Activated gamma-delta T cell (primary cell): ENCODE results near the gene AAMP.

Source experiments
- DNase-seq: peaks from one replicate; lab custom pipeline; 2025; lab: John Stamatoyannopoulos, UW

The AAMP gene

DNA sequence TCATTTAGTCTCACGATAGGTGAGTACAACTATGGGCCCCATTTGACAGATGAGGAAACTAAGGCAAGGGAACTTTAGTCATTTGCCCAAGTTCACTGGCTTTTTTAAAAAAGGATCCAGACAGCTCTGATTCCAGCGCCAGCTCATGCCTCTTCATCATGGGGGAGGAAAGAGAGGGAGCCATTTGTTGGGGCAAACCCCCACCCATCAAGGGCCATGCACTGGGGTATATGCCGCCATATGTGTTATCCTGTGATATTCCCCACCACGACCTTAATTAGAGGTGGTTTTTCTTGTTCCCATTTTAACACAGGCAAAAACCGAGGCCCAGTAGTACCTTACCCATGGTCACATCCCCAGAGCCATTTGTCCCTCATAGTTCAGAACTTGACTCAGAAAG lies 9.8 kb downstream of the AAMP start:
- no peak for DNase-seq

DNA sequence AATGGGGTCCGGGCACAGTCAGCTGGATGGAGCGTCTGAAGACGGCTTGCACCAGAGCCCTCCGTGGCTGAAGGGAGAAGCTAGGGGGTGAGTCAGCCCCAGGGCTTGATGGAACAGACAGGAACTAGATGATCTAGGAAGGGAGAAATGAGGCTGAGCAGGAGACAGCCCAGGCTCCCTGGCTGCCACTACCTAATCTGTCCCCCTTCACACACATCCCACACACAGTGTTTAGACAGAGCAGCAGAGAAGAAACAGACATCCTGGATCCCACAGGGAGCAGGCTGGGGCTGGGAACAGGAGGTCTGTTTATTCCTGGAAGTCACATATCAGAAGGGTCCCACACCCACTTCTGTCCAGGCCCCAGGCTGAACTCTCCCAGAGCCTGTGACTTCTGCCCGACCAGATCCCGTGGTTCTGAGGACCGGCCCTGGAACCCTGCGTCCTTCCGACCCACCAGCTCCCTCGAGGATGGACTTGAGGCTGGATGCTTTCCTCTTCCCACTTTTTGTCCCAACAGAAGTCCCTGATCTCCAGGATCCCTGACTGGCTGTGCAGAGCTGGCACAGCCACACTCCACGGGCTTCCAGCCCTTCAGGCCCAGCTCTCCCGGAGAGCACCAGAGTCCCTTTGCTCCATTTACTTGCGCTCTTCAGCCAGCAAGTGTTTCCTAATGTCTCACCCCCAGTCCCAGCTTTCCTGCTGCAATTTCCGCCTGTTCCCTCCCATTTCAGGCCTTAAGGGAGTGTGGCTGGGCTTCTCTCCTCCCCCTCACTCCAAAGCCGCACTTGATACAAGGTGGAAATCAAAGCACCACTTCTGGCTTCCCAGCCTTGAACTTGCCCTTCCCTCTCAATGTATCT lies 10.6 kb downstream of the AAMP start:
- no peak for DNase-seq

DNA sequence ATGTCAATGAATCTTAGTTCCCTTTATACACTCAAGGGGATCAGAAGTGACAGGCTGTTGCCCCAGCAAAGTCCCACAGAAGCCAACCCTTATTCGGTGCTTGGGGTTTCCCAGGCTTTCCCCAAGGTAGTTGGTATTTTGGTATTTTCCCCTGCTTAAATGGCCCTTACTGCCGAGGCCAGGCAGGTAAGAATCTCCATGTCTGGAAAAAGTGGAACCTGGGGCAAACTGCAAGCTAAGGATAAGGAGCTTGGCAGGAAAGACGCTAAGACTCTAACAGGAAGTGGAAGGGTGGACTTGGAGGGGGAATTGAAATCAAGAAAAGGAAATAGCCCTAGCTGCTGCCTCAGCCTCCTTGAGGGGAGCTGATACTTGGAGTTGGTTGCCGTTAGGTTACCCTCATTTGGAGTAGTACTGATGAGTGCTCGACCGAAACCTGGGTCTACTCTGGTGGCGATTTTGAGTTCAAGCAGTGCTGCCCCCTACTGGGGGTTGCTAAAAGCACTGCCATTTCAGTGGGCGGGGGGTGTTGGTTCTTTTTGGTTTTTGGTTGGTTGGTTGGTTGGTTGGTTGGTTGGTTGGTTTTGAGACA lies 12.5 kb downstream of the AAMP start:
- DNase-seq = no peak

DNA sequence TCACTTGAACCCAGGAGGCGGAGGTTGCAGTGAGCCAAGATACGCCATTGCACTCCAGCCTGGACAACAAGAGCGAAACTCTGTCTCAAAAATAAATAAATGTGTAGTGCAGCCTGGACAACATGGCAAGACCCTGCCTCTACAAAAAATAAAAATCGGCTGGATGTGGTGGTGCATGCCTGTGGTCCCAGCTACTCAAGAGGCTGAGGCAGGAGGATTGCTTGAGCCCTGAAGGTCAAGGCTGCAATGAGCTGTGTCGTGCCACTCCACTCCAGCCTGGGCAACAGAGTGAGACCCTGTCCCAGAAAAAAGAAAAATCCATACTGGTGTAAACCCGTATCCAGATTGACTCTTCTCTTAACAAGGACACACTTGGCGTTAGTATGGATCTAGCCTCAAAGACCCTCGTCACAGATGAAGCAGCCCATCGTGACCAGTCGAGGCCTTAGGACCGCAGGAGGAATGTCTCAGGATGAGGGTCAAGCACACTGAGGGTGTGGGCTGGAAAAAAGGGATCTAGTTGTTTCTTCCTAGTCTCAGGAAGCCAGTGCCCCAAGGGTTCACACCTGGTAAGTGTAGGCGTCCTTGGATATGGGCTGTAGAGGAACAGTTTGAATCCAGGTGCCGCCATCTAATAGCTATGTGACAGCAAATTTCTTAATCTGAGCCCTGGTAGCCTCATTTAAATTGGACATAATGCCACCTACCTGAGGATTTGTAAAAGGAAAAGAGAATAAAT lies 13.2 kb downstream of the AAMP start:
- DNase-seq = no peak

DNA sequence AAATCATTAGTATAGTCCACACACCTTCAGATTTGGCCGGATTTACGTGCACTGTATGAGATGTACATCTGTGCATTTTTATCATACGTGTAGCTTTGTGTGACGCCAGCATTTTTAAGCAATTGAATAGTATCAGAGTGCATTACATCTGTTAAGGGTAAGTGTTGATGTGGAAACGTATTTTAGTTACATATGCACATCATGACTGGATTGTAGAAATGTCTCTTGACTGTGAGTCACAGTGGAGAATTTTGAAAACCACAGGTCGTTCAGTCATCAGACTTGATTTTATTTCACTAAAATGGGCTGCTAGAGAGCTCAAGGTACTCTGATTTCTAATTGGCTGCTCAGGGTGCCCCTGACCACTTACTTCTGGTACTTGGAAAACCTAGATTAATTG lies 14.5 kb downstream of the AAMP start:
- DNase-seq = no peak

DNA sequence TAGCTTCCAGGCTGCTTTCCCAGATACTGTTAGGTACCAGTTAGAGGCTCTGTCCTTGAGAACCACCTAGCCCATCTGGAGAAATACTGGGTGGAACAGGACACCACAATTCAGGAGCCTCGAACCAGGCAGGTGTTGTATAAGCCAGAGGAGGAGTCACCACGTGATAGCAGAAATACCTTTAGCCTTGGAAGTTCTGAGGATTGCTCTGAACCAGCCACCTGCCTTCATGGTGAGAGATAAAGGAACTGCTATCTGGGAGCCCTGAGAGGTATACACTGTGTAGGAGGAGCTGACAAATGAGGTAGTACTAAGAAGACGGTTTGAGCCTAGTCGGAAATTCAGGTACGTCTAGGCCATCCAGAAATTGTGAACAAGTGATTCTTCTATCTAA lies 16.7 kb downstream of the AAMP start:
- DNase-seq = no peak

DNA sequence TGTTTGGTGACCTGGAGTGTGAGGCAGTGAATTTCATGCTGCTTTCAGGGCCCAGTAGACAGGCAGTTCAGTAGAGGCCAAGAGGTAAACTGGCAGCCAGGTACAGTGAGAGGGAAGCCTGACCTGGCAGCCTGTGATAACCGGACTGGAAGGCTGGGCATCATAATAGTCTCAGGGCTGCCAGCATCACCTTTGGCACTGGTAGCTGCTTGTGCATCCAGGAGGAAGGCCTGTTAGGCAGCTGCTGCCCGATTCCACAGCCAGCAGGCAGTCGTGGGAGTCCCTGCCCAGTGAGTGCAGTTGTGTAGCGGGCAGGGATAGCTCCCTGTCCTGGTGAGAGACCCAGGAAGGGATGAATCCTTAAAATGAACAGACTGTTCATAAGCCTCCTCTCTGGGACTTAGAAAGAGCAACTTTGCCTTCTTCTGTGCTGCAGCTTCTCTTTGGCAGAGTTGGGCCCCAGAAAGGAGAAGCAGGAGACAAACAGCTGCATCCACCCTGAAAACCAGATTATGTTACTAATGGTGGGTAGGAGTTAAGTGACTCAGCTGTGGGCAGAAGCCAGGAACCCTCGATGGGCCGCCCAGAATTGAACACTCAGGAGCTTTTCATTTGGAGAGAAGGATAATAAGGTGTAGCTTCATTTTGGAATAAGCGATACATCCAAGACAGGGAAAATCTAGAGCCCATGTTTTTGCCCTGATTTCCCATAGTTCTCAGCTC lies 17.3 kb downstream of the AAMP start:
- no peak for DNase-seq

DNA sequence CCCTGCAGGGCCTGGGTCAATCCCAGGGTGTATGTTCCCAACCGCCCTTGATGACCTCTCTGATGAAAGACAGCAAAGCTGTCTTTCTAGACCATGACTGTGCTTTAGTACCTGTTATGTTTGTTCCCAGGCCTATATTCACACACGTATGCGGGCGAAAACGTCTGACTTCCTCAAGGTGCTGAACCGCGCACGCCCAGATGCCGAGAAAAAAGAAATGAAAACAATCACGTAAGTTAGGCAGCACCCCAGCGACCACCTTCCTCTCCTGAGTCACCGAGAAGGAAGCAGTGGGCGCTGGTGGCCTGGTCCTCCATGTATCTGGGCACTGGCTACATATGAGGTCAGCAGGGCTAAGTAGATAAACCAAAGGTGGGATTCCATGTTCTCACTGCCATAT lies 20.2 kb downstream of the AAMP start:
- no peak for DNase-seq

DNA sequence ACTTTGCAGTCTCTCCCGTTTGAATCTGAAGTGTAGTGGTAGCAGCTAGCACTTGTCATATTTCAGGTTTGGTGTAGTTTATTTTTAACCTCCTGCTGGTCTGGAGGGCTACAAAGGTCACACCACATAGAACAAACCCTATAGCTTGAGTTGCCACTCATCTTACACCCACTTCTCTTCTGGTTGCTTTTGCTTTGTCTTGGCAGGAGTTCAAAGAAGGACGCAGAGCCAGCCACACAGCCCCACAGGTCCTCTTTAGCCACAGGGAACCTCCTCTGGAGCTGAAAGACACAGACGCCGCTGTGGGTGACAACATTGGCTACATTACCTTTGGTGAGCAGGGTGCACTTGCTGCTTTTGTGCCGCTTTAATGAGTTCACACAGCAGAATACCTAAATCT lies 24.7 kb downstream of the AAMP start:
- no peak for DNase-seq

DNA sequence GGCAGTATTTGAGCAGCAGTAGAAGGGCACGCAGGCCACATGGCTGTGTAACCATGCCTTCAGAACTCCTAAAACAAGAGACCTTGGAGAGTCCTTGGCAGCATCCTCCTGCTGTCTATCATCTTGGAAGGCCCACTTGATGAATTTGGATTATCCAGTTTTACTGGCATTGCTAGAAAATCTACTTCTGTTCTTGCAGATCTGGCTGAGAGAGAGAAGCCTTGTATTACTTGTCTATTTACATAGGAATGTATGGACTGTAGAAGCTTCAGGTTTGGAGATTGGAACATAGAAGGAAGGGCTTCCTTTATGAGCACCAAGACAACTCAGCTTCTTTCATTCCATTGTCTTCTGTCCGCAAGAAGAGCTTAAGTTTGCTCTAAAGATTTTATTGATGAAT lies 25.3 kb downstream of the AAMP start:
- DNase-seq = no peak

DNA sequence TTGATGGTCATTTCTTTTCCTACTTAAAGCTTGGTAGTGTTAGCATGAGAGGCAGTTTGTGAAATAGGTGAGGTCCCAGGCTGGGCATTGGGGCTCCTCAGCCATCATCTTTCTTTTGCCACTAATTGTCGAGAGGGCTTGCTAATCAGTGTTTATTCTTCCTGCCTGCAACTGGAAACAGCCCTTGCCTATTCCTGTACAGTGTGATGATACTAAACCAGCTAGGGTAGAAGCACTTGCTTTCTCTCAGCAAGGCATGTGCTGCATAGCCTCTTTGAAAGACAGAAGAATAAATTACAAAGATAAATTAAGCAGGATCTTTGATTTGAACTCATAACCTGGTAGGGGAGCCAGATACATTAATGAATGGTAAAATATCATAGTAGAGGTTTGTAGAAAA lies 25.7 kb downstream of the AAMP start:
- no peak for DNase-seq

DNA sequence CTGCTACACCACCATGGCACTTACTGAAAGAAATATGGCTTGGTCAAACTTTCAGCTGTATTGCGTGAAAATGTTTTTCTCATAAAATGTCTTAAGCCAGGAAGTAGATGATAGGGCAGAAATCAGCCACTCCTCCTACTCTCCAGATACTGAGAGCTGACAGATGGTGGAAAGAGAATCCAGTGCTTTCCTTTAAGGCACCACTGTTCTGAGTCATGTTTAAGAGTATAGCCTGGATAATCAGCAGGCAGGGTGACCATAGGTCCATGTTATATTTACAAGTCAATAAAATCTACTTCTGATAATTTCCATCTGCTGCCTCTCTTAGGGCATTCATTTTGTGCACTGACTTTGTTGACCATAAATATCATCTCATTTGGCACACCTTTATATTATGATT lies 31.1 kb downstream of the AAMP start:
- DNase-seq = no peak

DNA sequence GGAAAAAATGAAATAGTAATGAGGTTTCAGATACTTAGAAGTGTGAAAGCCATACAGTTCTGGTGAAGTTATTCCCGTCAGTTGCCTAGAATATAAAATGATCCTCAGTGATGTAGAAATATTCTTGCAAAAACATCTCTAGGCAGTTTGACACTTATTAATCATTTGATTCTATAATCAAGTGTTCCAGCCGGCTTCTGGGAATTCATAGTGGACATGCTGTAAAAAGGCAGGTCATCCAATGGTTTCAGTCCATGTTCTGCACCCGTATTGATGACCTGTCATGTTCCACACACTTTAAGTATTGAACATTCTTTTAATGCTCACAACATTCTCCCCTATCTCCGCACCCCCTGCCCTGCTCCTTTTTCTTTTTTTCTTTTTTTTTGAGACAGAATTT lies 33.1 kb downstream of the AAMP start:
- DNase-seq = no peak

DNA sequence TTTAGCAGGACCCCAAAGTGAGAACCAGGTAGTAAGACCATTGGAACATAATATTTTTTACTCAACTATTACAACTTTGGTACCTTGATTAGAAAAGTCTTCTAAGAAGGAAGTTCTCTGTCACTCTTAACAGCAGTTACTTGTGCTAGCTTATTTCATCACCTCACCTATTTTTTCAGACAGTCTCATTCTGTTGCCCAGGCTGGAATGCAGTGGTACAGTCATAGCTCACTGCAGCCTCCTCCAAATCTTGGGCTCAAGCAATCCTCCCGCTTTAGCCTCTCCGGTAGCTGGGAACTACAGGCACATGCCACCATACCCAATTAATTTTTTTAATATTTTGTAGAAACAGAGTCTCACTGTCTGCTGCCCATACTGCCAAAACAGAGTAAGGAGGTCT lies 34.9 kb downstream of the AAMP start:
- no peak for DNase-seq

DNA sequence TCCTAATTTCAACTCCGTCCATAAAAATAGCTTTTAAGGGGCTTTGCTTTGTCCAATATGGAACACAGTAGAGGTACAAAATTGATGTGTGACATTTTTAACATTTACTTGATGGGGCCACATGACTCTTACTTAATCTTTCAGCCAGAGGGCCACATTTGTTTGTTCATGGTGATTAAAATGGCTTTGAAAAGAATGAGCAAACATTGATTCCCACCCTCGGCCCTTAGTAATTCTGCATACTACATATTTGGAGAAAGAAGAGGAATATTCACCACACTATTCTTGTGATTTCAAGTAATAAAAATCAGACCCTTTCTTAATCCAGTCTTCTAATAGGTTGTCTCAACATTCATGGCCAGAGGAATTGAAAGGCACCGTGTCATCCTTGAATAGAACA lies 35.4 kb downstream of the AAMP start:
- DNase-seq = no peak

DNA sequence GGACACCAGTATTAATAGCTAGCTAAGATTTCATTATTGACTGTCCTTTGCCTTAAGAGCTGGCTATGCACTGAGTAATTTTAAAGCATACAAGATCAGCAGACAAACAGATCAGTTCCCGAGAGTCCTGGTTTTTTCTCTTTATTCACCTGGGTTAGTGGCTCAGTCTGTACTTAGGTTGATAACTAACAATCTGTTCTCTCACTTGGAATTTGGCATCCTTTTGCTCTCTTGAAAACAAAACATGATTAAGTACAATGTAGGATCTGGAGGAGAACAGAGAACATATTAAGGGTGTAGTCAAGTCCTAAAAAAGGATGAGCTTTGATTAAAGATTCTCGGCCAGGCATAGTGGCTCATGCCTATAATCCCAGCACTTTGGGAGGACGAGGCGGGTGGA lies 36.4 kb downstream of the AAMP start:
- no peak for DNase-seq

DNA sequence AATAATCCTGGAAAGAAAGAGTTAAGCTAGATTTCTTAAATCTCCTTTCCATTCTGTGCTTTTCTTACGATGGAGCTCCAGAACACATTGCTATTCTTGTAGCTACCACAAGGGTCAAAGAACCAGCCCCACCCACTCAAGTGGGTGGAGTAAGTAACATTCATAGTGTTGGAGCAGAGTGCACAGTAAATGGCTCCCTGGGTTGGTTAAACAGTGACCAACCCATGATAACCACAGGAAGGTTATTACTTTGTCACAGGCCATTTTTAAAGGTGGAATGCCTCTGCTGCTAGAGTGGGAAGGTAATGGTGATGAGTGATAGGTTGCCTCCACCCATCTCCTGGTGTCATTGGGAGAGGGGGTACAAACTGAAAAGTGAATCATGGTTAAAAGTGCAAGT lies 39.1 kb downstream of the AAMP start:
- no peak for DNase-seq

DNA sequence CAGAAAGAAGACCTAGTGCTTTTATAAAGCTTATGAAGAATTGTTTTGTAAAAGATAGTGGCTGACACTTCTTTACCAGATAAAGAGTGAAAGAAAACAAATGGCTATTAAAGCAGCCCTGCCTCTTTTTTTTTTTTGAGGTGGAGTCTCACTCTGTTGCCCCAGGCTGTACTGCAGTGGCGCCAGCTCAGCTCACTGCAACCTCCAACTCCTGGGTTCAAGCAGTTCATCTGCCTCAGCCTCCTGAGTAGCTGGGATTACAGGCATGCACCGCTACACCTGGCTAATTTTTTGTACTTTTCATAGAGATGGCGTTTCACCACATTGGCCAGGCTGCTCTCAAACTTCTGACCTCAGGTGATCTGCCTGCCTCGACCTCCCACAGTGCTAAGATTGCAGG lies 40.1 kb downstream of the AAMP start:
- DNase-seq = no peak

DNA sequence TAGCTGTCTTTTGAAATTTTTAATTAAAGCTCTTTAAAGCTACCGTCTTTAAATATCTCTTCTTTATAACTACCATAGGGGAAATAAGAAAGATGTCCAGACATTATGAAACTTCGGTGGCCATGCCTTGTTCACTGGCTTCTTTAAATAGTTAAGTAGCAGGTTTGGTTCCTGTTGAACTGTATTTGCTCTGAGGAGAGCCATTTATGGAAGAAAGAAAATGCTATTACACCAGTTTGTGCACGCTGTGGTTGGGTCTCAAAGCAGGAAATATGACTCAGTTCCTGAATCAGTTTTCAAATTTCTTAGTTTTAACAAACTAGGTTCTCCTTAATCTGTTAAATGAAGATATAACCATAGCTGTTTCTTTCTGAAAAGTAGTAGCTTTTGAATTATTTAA lies 40.7 kb downstream of the AAMP start:
- DNase-seq = no peak

DNA sequence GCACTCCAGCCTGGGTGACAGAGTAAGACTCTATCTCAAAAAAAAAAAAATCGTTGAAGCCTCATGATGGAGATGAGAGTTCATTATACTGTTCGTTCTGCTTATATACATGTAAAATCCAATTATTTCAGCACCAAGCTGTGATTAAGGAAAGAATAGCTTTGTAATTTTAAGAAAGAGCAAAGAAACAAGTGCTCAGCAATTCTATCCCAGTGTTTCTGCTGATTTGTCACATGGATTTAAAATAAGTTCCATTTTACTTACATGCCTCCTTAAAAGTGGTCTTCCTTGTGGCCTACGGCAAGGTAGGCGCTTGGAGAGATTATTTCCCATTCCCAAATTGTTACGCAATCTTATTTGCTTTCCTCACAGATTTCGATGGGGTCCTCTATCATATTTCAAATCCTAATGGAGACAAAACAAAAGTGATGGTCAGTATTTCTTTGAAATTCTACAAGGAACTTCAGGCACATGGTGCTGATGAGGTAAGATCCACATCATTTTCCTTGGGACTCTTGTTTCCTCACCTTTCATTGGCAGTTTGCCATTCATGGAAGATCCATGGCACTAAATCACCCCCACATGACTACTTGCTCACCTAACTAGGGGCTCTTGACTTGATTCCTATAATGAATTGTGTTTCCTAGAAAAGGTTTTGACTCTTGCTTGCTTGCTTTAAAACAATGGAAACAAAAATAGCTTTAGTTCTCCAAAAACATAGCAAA lies 41.4 kb downstream of the AAMP start:
- no peak for DNase-seq

DNA sequence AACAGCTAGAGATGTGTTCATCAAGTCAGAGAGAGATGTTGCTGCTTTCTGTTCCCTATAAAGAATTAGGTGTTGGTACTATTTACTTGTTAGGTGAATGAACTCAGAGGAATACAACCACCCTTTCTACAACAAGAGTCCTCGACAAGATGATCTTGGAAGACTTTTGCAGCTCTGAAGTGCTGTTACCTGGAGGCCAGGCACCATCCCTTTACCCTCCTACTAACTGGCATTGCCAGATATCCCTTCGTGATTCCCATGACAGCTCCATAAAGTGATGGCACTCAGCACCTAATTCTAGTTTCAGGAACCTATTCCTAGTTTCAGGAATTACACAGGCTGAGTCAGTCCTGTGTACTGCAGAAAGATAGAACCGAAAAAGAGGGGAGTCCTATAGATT lies 43.0 kb downstream of the AAMP start:
- DNase-seq = no peak

DNA sequence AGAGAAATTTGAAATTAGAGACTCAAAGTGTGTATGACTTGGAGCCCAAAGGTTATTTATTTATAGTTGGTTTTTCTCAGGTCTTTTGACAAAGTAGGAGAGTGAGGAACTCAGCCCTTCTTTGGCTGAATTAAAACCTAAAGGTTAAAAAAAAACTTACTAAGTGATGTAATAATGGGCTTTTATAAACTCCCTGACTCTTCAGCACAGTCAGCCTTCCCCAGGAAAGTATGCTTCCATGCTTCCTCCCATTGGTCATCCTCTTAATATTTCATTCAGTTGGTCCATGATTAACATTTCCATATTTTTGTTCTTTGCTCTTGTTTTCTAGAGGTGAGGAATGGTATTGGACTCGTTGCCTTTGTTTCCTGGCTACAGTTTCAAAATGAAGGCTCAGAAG lies 45.8 kb downstream of the AAMP start:
- DNase-seq = no peak
